ENCODE measurements around the gene REPIN1. TPM values are rescaled to one million over a fixed set of nuclear protein-coding genes. Genes with fewer than 3 reads are reported as not detected.

REPIN1 gene
- total and polyA plus RNA-seq, 2 experiments from 2014 or later = 79.1 to 107 TPM

GRCh38 chr7:150401424-150401790 lies 32.8 kb downstream of the REPIN1 start:
- H3K9me3 ChIP-seq (ENCODE audit: low read depth) = no peaks in the 10 kb centered on the region
- no peak overlapping the region for H3K4me3 ChIP-seq
- H3K36me3 ChIP-seq (replicated peaks; ENCODE audit: insufficient read depth, low read depth) = no peaks in the 10 kb centered on the region
- WGBS (ENCODE audit: low lambda C conversion rate, missing lambda C conversion rate) = 85% methylated on average over 1 of the region's 1 CpG
- no peaks in the 10 kb centered on the region for H3K27me3 ChIP-seq
- H2AFZ ChIP-seq = no peak overlapping the region
- no peaks in the 10 kb centered on the region for H3K9me2 ChIP-seq (replicated peaks; ENCODE audit: insufficient read depth)
- H3K4me2 ChIP-seq = no peak overlapping the region
- H4K20me1 ChIP-seq (ENCODE audit: insufficient read depth, poor library complexity, severe bottlenecking) = no peaks in the 10 kb centered on the region
- DNase-seq (ENCODE audit: low spot score) = no peak
- H3K4me1 ChIP-seq (ENCODE audit: insufficient read depth) = peaks cover 37% of the 10 kb centered on the region
- no peak overlapping the region for H3K27ac ChIP-seq
- peaks cover 2% of the 10 kb centered on the region for H3K79me2 ChIP-seq
- TF ChIP-seq CTCF (IDR thresholded peaks at IDR 0.05; ENCODE audit: poor library complexity) (no peak), EZH2phosphoT487 (IDR thresholded peaks at IDR 0.05; ENCODE audit: low read depth, severe bottlenecking, unreplicated experiment) (no peak), EZH2 (IDR thresholded peaks at IDR 0.05; ENCODE audit: borderline replicate concordance) (no peak)

DNA sequence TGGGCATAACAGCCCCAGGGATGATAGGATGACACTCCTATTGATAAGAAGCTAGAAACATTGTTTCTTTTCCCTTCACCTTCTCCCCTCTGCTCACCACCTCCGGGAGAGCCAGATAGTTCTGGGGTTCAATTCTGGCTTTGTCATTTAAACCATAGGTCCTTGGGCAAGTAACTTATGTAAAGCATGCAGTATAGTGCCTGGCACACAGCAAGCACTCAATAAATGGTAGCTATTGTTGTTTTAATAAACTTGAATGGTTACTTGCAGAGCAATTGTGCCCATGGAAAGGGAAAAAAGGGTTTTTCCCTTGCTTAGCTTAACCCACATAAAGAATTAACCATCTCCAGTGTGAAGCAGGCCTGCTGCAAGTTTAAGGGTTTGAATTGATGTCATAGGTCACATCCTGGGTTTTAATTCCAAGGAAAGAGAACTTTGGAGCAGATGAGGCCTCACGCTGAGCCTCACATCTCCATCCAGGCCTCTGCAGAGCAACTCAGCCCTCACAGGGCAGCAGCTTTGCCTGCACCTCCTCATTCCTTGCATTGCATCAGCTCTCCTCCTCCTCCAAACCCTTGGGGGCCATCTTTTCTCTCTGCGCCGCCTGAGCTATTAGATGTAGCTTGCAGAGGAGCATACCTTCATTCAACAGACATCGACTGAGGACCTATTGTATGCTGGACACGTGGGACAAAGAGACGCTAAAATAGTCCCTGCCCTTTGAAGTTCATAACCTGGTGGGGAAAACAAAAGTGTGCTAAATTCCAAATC lies 33.4 kb downstream of the REPIN1 start:
- Histone ChIP-seq H3K27ac (no peak overlapping the region), H3K4me1 (ENCODE audit: insufficient read depth) (peaks cover 42% of the 10 kb centered on the region), H3K27me3 (no peaks in the 10 kb centered on the region), H3K9me2 (replicated peaks; ENCODE audit: insufficient read depth) (no peaks in the 10 kb centered on the region), H3K4me2 (no peak overlapping the region), H4K20me1 (ENCODE audit: insufficient read depth, poor library complexity, severe bottlenecking) (no peaks in the 10 kb centered on the region), H3K4me3 (no peak overlapping the region), H3K36me3 (replicated peaks; ENCODE audit: insufficient read depth, low read depth) (no peaks in the 10 kb centered on the region), H3K79me2 (peaks cover 2% of the 10 kb centered on the region), H2AFZ (no peak overlapping the region), H3K9me3 (ENCODE audit: low read depth) (no peaks in the 10 kb centered on the region)
- 77% methylated on average over 7 of the region's 7 CpGs for WGBS (ENCODE audit: low lambda C conversion rate, missing lambda C conversion rate)
- DNase-seq (ENCODE audit: low spot score) = peak; percentile 3
- TF ChIP-seq EZH2phosphoT487 (IDR thresholded peaks at IDR 0.05; ENCODE audit: low read depth, severe bottlenecking, unreplicated experiment) = no peak
- no peak for TF ChIP-seq CTCF (IDR thresholded peaks at IDR 0.05; ENCODE audit: poor library complexity)
- no peak for TF ChIP-seq EZH2 (IDR thresholded peaks at IDR 0.05; ENCODE audit: borderline replicate concordance)

- Histone ChIP-seq H3K27ac (no peak overlapping the region), H3K27me3 (no peaks in the 10 kb centered on the region), H2AFZ (no peak overlapping the region), H3K9me3 (ENCODE audit: low read depth) (no peaks in the 10 kb centered on the region), H4K20me1 (ENCODE audit: insufficient read depth, poor library complexity, severe bottlenecking) (no peaks in the 10 kb centered on the region), H3K4me1 (ENCODE audit: insufficient read depth) (peaks cover 46% of the 10 kb centered on the region), H3K4me3 (no peak overlapping the region), H3K4me2 (no peak overlapping the region), H3K79me2 (peaks cover 2% of the 10 kb centered on the region), H3K9me2 (replicated peaks; ENCODE audit: insufficient read depth) (no peaks in the 10 kb centered on the region), H3K36me3 (replicated peaks; ENCODE audit: insufficient read depth, low read depth) (no peaks in the 10 kb centered on the region)
- TF ChIP-seq EZH2 (IDR thresholded peaks at IDR 0.05; ENCODE audit: borderline replicate concordance) (no peak), CTCF (IDR thresholded peaks at IDR 0.05; ENCODE audit: poor library complexity) (no peak), EZH2phosphoT487 (IDR thresholded peaks at IDR 0.05; ENCODE audit: low read depth, severe bottlenecking, unreplicated experiment) (no peak)
- DNase-seq (ENCODE audit: low spot score) = peak; percentile 19
- WGBS (ENCODE audit: low lambda C conversion rate, missing lambda C conversion rate) = 83% methylated on average over 13 of the region's 13 CpGs
These were observed 34.2 kb downstream of the REPIN1 start for GRCh38 chr7:150402671-150403321.
